Ascending aorta (tissue), 2 donors: ENCODE results near the gene CANT1. TPM values are rescaled to one million over a fixed set of nuclear protein-coding genes. Genes with fewer than 3 reads are reported as not detected.

Experiments used
- DNase-seq, 2 donors: peaks; one replicate each; pipeline ENCODE4 v3.0.0-alpha.2; 2019; ENCODE audit warnings: low spot score in 2 of 2
- H3K27ac ChIP-seq, 2 donors: fragments of 200-600 bp; sonication (generic); one replicate each; pipeline ENCODE4 v1.5.1; 2016 to 2017; ENCODE audit warnings: mild to moderate bottlenecking in 1 of 2
- H3K27me3 ChIP-seq: fragments of 200-600 bp; sonication (generic); one replicate; pipeline ENCODE4 v1.5.1; 2017
- H3K36me3 ChIP-seq, 2 donors: fragments of 200-600 bp; sonication (generic); one replicate each; pipeline ENCODE4 v1.5.1; 2016
- H3K4me1 ChIP-seq, 2 donors: fragments of 200-600 bp; sonication (generic); one replicate each; pipeline ENCODE4 v1.5.1; 2016 to 2017; ENCODE audit warnings: mild to moderate bottlenecking in 1 of 2
- H3K4me3 ChIP-seq, 2 donors: fragments of 200-600 bp; sonication (generic); one replicate each; pipeline ENCODE4 v1.5.1; 2016 to 2017; ENCODE audit warnings: mild to moderate bottlenecking in 1 of 2
- H3K9me3 ChIP-seq, 2 donors: fragments of 200-600 bp; sonication (generic); one replicate each; pipeline ENCODE4 v1.5.1; 2016
- intact Hi-C: fragments of 100-400 bp; cut with DNase I; formaldehyde crosslinking; loops from one replicate; pipeline ENCODE4 v1.15.1; 2023
- total RNA-seq: library from RNA; depleted of rRNA; stranded (reverse); fragments of >200 nt; gene quantifications from one replicate; pipeline ENCODE4 v1.1.0, GENCODE V29; 2016
- TF ChIP-seq, protein P1 (sequence below), 3 experiments: fragments of 200-600 bp in 2 of 3; fragments of 450-650 bp in 1 of 3; sonication (generic) in 2 of 3; IDR thresholded peaks; one replicate each; pipeline ENCODE4 v1.5.1; 2016 to 2019; ENCODE audit warnings: antibody characterized with exemption in 3 of 3, mild to moderate bottlenecking in 1 of 3, moderate library complexity in 1 of 3

The CANT1 gene
- total RNA-seq, 1 donor from 2014 or later, result 67.2 TPM

DNA sequence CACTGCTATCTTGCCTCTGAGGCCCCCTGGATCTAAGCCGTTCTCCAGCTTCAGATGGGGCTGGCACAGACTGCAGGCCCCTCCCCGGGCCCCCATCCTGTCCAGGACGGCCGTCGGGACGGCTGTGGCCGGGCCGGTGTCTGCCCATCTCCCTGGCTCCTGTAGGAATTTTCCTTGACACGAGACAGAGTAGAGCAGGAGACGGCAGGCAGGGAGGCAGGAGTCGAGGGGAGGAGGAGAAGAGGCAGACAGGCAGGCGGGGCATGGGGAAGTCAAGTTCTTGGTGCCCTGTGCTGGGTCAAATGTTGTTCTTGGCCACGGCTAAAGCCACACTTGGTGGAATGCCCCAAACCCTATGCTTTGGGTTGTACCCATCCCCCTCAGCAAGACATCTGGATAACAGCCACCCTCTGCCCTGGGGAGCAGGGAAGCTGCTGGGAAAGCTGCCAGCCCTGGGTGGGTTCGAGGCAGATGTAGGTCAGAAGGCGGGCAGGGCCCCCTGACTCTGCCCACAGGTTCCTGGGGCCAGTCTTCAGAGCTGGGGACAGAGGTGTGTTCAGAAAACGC, 18.4 kb upstream of the CANT1 start:
- peak overlapping the region; percentile 86 to 89 for H3K27ac ChIP-seq
- no peaks in the 10 kb centered on the region for H3K36me3 ChIP-seq
- H3K9me3 ChIP-seq, result no peaks in the 10 kb centered on the region
- TF ChIP-seq, protein P1, sequence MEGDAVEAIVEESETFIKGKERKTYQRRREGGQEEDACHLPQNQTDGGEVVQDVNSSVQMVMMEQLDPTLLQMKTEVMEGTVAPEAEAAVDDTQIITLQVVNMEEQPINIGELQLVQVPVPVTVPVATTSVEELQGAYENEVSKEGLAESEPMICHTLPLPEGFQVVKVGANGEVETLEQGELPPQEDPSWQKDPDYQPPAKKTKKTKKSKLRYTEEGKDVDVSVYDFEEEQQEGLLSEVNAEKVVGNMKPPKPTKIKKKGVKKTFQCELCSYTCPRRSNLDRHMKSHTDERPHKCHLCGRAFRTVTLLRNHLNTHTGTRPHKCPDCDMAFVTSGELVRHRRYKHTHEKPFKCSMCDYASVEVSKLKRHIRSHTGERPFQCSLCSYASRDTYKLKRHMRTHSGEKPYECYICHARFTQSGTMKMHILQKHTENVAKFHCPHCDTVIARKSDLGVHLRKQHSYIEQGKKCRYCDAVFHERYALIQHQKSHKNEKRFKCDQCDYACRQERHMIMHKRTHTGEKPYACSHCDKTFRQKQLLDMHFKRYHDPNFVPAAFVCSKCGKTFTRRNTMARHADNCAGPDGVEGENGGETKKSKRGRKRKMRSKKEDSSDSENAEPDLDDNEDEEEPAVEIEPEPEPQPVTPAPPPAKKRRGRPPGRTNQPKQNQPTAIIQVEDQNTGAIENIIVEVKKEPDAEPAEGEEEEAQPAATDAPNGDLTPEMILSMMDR (IDR thresholded peaks at IDR 0.05), result no peak
- H3K27me3 ChIP-seq, result no peaks in the 10 kb centered on the region
- peaks cover 20 to 41% of the 10 kb centered on the region in 2 donors for H3K4me1 ChIP-seq
- intact Hi-C loops, result loop anchor here (10.0 kb wide), 1 partner anchor 277 kb away; no protein-coding TSS in a partner anchor
- DNase-seq, result peak in 1 of 2 donors; percentile 83
- peak overlapping the region; percentile 42 to 93 for H3K4me3 ChIP-seq

DNA sequence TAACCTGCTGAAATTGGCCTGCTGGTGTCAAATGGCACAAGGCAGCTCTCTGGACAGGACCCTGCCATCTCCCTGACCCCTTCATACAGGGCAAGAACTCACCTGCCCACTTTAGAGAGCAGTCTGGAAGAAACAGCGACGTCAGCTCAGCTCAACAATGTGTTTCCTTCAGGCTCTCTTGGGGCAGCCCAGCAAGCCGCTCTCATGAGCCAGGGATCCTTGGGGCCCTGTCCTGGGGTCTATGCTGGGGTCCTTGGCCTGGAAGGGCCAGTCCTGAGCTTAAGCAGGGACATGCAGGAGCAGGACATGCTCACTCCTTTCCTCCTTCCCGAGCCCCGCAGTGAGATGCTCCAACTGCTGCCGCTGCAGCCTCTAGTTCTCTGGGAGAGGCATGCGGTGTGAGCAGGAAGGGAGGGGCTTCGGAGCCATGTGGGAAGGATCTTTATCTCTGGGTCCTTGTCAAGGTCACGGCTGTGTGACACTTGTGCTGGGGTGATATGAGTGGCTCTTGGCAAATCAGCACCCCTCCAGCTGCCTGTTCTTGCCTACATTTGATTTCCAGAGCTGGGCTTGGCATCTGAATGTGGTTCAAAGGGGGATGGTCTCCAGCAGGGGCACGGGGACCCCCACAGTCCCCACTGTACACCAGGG, 17.8 kb upstream of the CANT1 start:
- no peaks in the 10 kb centered on the region for H3K9me3 ChIP-seq
- peaks cover 23 to 47% of the 10 kb centered on the region in 2 donors for H3K4me1 ChIP-seq
- no peaks in the 10 kb centered on the region for H3K27me3 ChIP-seq
- intact Hi-C loops, result loop anchor here (10.0 kb wide), 1 partner anchor 277 kb away; no protein-coding TSS in a partner anchor
- H3K27ac ChIP-seq, result peak overlapping the region; percentile 86 to 89
- DNase-seq, result peak in 1 of 2 donors; percentile 66
- TF ChIP-seq, protein P1 (IDR thresholded peaks at IDR 0.05), result no peak
- peak overlapping the region; percentile 42 to 93 for H3K4me3 ChIP-seq
- no peaks in the 10 kb centered on the region for H3K36me3 ChIP-seq

DNA sequence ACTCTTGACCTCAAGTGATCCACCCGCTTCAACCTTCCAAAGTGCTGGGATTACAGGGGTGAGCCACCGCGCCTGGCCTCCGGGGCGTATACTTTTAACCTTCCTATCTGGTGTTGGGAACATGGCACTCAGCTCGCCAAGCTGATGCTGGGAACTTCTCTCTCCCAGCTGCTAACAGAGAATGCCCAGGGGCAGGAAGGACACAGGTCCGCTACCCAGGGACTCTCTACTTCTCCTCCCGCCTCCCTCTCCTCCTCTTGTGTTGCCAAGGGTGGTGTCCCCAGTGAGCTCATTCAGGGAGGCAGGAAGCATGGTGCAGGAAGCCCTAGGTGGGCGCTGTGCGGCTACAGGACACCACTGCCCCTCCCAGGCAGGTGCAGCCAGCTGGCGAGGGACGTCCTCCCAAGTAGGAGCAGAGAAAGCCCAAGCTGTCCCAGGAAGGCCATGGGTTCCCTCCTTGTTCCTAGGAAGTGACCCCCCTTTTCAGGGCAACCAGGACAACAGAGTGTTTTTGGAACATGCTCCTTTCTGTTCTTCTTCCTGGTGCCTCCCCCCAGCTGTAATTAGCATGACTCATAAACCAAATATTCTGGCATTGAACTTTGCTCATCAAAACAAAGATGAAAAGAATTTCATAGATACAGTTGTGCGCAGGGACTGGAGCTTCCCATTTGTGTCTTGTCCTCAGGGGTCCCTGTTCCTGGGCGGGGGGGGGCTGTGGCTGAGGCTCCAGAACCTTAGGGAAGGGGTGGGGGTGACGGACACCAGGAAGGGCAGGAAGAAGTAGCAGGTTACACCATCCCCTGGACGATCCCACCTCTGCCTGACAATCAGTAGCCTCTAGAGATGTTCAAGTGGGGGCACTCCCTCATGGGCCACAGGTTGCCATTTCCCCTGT, 17.1 kb upstream of the CANT1 start:
- no peaks in the 10 kb centered on the region for H3K36me3 ChIP-seq
- intact Hi-C loops, result loop anchor here (10.0 kb wide), 1 partner anchor 278 kb away; no protein-coding TSS in a partner anchor
- H3K27ac ChIP-seq, result peak overlapping the region; percentile 86 to 89
- no peaks in the 10 kb centered on the region for H3K9me3 ChIP-seq
- H3K27me3 ChIP-seq, result no peaks in the 10 kb centered on the region
- TF ChIP-seq, protein P1 (IDR thresholded peaks at IDR 0.05), result no peak
- H3K4me3 ChIP-seq, result peak overlapping the region; percentile 42 to 93
- peaks cover 30 to 54% of the 10 kb centered on the region in 2 donors for H3K4me1 ChIP-seq
- DNase-seq, result peak in 1 of 2 donors; percentile 72

DNA sequence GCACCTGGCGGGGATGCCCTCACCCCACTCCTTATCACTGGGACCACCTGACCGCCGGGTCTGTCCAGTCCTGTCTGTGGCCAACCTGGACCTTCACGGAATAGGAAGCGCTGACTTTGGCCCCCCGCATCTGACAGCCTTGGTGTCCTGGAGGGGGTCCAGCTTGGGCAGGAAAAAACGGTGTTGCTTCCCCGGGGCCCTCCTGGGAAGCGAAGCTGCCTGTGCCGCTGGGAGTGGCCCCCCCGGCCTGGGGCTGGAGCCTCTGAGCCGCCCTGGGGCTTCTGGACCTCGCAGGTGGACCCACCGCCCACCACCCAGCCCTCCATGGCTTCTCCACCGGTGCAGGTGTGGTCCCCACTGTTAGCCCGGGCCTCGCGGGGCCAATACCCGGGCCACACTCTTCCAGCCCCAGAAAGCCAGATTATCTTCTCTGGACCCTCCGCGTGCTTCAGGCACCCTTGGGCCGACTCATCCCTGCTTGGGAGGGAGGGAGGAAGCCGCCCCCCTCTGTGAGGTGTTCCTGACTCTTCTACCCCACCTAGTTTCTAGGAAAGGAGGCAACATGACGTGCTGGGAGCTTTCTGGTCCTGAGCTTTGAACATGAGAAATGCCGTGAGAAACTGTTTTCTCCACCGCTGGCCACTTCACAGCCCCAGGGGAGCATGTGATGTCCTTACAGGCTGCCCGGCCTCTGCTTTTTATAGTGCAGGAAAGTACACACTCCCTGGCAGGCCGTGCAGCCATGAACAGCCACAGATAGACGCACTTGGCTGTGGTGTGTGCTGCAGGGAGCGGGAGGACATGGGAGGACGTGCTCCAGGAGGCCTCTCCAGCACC, 15.6 kb upstream of the CANT1 start:
- Histone ChIP-seq H3K27ac (peak overlapping the region; percentile 86 to 89), H3K27me3 (no peaks in the 10 kb centered on the region), H3K4me3 (peak overlapping the region; percentile 68 to 93), H3K36me3 (no peaks in the 10 kb centered on the region), H3K9me3 (no peaks in the 10 kb centered on the region), H3K4me1 (peaks cover 38 to 69% of the 10 kb centered on the region in 2 donors)
- intact Hi-C loops, result loop anchor here (5.0 to 10.0 kb wide), 2 partner anchors 88 to 280 kb away; no protein-coding TSS in a partner anchor
- peak in 1 of 2 donors; percentile 75 for DNase-seq
- TF ChIP-seq, protein P1 (IDR thresholded peaks at IDR 0.05), result no peak
